HG03565 (cell line): ENCODE measurements around the gene RAPGEF5.

Experiments
- ATAC-seq: cut with Tn5 transposase; IDR thresholded peaks from one replicate; pipeline ENCODE4 v1.9.1; 2021; ENCODE audit warnings: mild to moderate bottlenecking, moderate library complexity; ENCODE audit not compliant: unreplicated experiment

The RAPGEF5 gene

GRCh38 chr7:22380333-22380732 is 23.4 kb upstream of the RAPGEF5 start:
- no peak for ATAC-seq

DNA sequence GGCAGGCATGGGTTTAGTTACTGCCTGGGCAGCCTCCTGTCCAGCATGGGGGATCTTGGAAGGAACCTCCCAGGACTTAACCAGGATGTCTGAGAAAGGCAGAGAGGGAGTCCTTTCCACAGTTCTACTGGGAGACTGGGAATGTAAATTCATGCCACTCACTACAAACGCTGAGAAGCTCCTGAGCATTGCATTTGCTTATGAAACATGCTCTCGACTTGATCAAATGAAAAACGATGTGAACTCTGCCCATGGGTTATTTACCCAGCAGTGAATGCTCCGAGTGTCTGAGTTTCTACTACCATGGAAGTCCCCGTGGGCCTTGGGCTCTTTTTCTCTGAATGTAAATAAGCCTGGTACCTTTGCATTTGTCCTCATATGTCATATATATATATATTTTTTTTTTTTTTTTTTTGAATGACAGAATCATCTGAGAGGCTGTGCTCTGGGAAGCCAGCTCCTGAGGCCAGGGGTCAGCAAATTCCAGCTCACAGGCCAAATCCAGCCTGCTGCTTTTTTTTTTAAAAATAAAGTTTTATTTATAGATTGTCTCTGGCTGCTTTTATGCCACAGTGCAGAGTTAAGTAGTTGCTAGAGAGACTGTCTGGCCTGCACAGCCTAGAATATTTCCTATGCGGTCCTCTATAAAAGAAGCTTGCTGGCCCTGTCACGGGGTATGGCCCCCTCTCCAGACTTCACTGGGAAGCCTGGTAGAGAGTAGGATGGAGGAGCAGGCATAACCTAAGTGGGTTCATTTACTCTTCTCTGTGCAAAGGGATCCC is 21.4 kb upstream of the RAPGEF5 start:
- ATAC-seq = no peak

- ATAC-seq = no peak
Observed at GRCh38 chr7:22377703-22378102, 20.7 kb upstream of the RAPGEF5 start.

DNA sequence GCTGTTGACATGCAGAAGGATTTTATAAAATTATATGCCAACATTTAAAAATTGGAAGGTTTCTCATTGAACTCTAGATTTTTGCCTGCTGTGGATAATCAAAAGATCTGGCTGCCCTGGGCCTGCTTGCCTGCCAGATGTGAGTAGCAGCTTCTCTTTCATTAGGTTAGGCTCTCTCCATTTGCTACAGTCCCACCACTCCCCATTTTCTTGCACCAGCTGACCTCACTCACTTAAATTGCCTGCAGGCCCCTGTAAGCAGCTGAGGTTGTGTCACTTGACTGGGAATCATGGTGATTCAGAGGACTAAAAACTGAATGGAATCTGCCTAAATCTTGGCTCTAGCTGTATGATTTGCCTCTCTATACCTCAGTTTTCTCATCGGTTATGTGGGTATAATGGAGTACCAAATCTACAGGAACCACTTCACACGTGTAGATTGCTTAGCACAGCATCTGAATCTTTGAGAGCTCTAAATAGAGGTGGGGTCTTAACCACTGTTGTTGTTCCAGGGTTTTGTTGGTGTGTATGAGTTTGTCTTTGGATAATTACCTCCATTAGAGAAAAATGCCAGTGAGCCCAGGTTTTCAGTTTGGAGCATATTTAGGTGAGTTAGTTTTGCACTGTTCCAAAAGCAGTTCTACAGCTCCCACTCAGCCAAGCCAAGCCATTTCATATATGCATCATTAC is 18.6 kb upstream of the RAPGEF5 start:
- ATAC-seq = no peak

GRCh38 chr7:22373911-22374310 is 17.0 kb upstream of the RAPGEF5 start:
- ATAC-seq = no peak

DNA sequence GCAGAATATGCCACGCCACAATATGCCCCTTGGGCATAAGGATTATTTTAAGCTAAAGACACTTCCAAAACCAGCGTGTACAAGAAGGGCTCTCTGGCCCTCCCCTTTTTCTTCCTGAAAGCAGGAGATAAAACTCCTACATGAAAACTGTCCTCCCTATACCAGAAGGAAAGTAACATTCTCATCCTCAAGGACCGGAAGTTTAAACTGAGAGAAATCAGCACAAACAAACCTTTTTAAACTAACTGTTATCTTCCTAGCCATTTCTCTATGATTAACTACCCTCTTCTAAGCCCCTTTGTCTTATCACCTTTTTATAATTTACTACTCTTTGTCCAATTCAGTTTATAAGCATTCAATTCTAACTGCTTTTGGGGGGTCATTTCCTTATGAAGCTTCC is 16.4 kb upstream of the RAPGEF5 start:
- no peak for ATAC-seq

- ATAC-seq = no peak
Observed at GRCh38 chr7:22372863-22373262, 15.9 kb upstream of the RAPGEF5 start.

DNA sequence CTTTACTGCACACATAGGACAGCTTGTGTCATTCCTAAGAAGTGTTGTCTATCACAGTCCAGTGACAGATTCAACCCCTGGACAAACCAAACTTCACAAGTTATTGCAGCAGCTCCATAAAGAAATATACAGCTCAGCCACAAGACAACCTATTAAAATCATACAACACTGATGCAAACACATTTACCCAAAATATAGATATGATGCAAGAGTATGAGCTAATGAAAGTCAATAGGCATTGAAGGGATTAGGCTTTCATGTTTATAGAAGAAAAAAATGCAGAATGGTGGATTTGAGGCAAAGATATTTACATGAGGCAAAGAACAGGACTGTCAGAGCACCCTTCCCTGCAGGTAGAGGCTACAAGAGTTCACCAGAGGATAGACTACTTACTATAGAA is 14.9 kb upstream of the RAPGEF5 start:
- ATAC-seq = no peak

GRCh38 chr7:22364900-22365299 is 7.9 kb upstream of the RAPGEF5 start:
- no peak for ATAC-seq

DNA sequence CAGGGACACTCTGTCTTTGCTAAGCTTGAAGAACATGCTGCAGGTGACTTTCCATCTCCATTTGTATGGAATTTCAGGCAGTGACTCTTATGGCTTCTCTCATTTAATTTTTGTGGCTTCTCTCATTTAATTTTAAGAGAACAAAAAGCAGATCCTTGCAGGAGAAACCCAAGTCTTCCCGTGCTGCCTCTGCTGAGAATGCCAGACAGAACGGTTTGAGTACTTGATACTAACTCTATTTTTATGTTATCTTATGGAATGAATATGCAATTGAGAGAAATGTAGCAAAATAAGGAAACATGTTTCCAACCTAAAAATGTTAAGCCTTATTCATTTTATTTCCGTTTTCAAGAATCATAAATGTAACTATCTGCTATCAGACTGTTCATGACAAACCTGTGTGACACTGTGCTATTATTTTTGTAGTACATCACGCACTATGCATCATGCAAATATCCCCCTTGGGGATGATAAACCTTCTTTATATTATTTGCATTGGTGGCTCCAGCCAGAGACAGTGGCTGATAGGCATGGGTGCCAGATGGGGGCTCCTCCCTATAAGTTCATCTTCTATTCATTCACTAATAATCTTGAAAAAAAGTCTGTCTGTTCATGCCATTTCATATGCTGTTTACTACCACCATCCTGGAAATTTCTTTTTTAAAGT is 6.9 kb upstream of the RAPGEF5 start:
- no peak for ATAC-seq

DNA sequence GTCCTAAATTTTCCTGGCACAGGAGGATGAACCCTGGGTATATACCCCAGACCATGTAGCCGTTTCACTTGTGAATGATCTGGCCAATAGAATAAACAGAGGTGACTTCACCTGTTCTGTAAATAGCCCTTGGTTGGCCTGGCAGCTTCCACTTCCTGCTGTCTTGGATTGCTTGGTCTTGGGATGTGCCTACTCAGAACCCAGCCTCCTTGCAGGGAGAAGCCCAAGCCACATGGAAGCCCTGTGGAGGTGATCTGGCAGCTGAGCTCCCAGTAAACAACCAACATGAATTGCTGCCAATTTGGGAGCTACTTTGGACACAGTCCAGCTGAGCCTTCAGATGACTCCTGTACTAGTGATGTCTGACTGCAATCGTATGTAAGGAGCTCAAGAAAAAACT is 4.8 kb upstream of the RAPGEF5 start:
- no peak for ATAC-seq

DNA sequence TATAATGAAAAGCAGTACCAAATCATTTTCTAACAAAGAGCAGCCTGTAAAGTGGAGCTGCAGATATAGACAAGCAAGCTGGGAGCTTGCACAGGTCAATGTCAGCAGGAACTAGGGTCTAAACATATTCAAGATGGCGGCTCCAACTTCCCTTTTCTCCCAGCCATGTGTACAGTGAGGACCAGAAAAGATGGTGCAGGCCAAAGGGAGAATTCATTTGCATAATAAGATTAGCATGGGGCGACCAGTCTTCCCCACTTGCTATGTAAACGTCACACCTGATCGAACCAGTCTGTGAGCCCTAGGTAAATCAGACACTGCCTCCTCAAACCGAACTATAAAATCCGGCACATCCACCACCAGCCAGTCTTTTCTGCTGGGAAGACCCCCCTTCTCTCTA is 4.4 kb upstream of the RAPGEF5 start:
- ATAC-seq = no peak

DNA sequence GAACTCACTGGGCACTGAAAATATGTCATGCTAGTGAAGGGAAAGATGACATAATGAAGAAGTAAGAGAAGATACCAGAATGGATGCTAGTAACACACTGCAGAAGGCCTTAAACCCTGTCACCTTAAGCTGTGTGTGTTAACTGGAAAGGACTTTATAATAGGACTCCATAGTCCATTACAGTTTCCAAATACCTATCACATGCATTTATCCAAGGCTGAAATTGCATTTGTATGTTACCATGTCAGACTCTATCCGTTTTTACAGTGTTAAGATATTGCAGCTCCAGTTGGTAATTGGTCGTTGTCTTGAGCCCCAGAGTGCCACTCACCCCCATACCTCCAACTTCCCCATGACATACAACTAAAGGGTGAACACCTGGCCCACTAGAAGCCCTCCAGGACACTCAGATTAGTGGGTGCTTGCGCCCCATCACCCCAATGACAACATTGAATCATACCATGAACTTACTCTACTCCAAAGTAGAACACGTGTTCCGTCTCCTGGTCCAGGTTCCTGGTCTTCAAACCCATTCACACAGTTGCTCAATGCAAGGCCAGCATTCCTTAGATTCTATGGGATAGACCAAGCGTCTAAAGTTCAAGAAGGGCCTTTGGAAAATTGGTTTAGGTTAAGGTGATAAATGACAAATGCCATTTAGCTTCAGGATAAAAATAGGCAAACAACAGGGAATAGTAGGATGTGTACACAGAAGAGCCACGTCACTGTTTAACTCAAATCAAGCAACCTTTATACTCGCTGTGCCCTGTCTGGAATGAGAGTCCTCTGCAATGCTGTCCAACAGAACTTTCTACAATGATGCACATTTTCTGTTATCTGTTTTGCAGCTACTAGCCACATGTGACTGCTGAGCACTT is 2.1 kb upstream of the RAPGEF5 start:
- ATAC-seq = no peak

DNA sequence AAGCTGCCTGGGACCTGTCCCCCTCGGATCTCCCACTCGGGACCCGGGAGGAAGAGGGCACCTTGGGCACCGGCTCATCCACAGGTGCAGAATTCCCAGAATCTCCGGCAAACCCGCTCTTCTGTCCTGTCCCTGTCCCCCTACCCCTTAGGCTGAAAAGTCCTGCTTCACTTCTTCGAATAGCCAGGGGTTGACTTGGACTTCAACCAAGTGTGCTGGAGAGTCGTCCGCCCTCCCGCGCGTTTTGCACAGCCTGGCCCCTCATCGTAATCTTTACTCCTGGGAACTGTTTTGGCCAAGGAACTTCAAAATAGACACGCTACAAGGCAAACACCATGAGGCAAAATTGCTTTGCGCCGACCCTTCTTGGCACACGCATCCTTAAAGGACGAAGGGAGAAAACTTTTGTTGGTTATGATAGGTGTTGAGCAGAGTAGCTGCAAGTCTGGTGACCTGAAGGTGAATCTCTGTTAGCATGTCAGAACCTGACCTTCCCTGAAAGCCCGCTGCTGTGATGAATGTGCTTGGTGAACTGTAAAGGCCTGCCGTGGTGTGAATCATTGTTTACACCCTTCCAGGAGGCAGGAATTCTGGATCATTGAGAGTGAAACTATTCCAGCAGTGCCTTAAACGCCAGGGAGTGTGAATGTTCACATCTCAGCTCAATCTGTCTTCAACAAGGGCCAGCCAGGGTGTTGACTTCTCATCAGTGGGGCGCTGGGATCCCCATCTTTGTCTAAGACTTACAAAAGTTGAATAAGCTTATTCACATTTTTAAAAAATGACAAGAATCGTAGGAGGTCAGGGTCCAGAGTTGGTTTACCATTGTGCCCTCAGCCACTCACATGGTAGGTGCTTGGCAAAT is 589 bp upstream of the RAPGEF5 start:
- ATAC-seq = no peak

DNA sequence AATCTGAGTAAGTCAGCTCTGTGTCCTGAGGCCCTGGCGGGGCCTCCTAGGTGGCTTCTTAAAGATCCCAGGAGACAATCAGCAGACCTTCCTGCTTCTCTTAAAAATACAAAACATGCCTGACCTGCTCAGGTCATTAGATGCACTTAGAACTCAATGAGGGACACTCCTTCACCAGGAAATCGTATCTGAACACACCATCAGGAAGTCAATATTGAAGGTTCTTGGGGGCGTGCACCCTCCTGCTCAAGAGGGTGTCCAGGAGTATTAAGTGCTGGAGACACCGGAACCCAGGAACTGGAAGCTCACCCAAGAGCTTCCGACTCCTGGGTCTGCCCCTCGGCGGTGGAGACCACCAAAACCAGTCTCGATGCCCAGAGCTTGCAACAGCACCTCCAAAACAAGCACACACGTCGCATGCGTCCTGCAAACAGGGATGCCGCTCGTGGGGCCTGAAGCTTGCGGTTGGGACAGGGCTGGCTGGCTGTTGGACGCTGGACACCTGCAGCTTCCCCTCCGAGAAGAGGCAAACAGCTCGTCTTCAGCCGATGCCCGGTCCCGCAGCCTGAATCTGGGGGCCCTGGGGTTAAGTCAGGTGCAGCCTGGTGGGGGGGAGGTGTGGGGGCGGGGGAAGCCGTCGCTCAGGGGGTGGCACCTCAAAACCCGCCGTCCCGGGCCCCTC is 803 bp downstream of the RAPGEF5 start:
- ATAC-seq = no peak

GRCh38 chr7:22355620-22356009 is 1.3 kb downstream of the RAPGEF5 start:
- no peak for ATAC-seq

GRCh38 chr7:22354462-22354861 is 2.5 kb downstream of the RAPGEF5 start:
- no peak for ATAC-seq

- ATAC-seq = no peak
Observed at GRCh38 chr7:22352887-22353286, 4.1 kb downstream of the RAPGEF5 start.

- ATAC-seq = no peak
Observed at GRCh38 chr7:22351878-22352277, 5.1 kb downstream of the RAPGEF5 start.

GRCh38 chr7:22351329-22351692 is 5.6 kb downstream of the RAPGEF5 start:
- peak; percentile 67 for ATAC-seq
